Fibroblast of peridontal ligament (primary cell): ENCODE measurements around the gene ZFYVE19.
A peak's percentile ranks its signal among the peaks of the same experiment; 100 is the strongest.

ENCODE experiments used
- DNase-seq: peaks from one replicate; pipeline ENCODE4 v3.0.0-alpha.2; 2010; ENCODE audit errors: extremely low read depth

Gene ZFYVE19

GRCh38 chr15:40775740-40776536 lies 31.0 kb upstream of the ZFYVE19 start:
- no peak for DNase-seq

DNA sequence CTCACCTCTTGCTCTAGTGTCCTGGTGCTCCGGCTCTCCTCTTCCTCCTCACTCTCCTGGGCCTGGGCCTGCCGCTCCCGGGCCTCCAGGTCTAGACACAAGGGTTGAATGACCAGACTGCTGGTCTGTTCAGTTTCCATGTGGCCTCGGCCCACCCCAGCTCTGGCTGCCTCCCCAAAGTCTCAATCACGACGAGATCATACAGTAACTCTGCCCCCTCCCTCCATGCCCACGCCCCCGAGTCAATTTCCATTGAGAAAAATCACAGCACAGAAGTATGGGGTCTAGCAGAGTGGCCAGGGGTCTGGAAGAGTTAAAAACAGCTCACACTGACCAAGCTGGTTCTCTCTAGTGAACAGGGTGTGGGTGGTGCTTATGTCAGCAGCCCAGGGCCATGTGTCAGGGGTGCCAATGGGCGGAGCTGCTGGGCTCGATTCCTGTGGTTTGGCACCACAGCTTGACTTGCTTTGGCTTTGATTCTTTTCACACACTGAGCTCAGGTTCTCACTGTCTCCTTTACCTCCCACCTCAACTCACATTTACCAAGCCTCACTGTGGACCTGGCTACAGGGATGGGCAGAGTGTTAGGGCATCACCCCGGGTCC lies 30.2 kb upstream of the ZFYVE19 start:
- DNase-seq: peak; percentile 74

DNA sequence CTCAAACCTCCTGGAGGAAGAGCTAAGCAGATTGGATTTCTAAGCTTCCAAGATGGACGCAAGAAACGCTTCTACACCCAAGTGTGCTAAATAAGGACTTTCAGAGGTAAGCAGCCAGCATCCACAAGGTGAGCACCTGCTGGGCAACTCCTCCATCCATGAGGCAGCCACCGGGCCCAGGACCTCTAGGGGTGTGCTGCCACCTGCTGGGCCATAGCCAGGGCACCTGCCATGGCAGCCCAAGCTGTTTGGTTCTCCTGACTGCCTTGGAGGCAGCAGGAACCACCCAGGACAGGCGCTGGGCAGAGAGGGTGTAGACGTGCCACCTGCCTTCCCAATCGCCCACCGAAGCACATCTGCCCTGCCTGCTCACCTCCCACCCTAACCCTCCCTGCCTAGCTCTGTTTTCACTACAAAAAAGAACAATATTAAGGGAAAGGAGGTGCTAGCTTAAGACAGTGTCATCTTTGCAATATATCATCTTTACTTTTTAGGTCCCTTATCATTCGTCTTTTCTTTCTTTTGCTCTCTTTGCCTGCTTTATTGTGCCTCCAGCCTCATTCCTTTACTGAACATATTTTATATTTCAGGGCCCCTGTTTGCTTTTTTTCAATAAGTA lies 24.2 kb upstream of the ZFYVE19 start:
- no peak for DNase-seq

DNA sequence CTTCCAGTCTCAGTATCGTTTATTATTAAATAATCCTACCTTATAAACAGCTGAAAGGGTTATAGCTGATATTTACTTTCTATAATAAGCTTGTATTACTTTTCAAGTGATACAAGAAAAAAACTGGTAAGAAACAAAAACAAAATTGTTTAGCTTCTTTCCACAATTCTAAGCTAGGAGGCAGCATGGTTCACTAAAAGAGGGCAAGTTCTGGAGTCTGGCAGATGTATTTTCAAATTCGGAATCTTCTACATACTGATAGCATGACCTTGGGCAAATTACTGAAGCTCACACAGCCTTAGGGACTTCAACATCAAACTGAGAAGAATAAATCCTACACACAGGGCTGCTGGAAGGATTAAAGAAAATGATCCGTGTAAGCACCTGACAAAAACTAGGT lies 21.7 kb upstream of the ZFYVE19 start:
- peak; percentile 9 for DNase-seq

GRCh38 chr15:40785814-40786213 lies 21.1 kb upstream of the ZFYVE19 start:
- no peak for DNase-seq

DNA sequence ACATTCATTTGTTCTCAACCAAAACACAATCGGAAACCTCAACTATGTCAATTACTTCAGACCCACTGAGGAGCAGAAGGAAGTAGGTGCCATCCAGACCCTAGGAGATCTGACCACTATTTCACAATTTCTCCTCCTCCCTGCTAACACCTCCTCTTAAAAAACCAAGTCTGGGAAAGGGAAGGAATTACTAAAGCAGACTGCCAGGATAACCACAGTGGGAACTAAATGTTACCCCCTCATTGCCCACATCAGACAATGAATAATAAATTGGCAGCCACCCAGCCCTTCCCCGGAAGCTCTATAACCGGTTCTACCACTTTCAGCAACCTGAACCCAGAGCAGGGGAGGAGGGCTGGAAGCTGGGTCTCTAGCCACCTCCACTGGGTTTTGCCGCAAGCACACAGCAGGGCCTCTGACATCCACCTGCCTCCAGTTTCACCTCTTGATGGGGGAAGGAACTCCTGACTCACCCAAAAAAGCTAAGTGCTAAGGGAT lies 19.5 kb upstream of the ZFYVE19 start:
- DNase-seq: peak; percentile 61

GRCh38 chr15:40787991-40788390 lies 18.9 kb upstream of the ZFYVE19 start:
- no peak for DNase-seq

- DNase-seq: no peak
Measured at GRCh38 chr15:40789119-40789518, 17.8 kb upstream of the ZFYVE19 start.

- DNase-seq: no peak
Measured at GRCh38 chr15:40789999-40790398, 16.9 kb upstream of the ZFYVE19 start.

GRCh38 chr15:40790718-40791117 lies 16.2 kb upstream of the ZFYVE19 start:
- DNase-seq: peak; percentile 24

DNA sequence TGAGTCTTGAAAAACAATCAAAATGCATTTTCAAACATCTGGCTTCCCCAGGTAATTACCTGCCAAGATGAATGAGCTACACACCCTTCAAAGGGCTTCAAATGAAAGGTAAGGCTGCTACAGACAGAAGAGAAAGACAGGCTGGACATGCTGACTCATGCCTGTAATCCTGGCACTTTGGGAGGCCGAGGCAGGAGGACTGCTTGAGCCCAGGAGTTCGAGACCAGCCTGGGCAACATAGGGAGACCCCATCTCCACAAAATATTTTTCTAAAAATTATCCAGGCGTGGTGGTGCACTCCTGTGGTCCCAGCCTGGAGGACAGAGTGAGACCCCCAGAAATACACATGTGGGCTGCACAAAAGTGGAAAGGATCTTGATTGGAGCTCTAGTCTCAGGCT lies 14.5 kb upstream of the ZFYVE19 start:
- DNase-seq: no peak

DNA sequence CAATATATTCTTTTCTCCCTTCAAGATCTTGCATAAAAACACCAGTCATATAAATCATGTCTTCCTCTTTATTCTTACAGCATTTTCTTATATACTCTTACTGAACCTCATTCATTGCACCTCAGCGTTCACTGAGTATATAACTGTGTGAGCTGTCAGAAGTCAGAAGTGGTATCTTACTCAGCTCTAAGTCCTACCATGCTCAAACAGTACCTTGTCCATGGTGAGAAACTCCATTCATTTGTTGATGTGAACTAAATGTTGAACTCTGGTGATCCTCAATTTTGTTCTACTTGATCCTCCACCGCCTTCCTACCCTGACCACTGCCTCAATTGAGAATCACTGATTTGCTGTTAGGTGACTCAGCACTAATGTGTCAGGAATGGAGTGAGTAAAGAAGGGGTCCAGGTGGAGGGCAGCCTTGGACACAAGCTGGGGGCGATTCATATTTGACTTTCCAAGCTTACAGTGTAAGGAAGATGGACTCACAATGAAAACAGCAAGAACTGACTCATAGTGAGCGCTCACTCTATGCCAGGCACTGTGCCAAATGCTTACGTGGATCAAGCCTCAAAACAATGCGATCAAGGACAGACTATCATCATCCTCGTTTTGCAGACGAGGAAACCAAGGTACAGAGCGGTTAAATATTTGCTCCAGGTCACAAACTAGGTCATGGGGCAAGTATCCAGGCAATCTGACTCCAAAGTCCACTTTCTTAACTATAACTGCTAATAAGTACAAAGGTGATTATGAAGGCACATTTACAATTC lies 13.5 kb upstream of the ZFYVE19 start:
- DNase-seq: peak; percentile 92

DNA sequence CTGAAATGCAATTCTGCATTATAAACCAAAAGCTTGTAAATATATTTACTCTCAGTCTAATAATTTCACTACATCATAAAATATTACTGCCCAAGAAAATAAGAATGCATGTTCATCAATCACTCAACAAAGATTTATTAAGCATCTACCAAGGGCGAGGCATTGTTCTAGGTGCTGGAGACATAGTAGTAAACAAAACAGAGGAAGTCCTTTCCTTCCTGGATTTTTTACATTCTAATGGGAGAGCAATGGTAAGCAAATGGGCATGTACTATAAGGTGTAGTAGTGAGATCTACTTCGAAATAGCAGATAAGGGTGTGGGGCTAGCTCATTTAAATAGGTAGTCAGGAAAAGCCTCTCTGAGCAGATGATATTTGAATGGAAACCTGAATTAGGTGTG lies 10.8 kb upstream of the ZFYVE19 start:
- no peak for DNase-seq

- DNase-seq: no peak
Measured at GRCh38 chr15:40796512-40796911, 10.4 kb upstream of the ZFYVE19 start.

GRCh38 chr15:40799523-40799922 lies 7.4 kb upstream of the ZFYVE19 start:
- no peak for DNase-seq

GRCh38 chr15:40803076-40803475 lies 3.8 kb upstream of the ZFYVE19 start:
- no peak for DNase-seq

DNA sequence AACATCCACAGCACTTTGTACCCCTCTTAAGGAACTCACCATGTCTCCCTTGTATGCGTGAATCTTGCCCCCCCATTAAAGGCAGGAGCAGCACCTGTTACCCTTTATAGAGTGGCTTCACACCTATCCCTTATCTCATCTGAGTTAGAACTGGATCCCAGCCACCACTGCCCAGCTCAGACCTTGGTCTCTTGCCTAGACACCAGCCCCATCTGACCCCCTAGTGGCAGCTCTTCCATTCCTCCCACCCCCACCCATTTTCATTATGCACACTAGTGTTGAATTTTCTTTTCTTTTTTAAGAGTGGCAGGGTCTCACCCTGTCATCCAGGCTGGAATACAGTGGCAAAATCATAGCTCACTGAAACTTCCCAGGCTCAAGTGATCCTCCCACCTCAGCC lies 3.2 kb upstream of the ZFYVE19 start:
- no peak for DNase-seq

DNA sequence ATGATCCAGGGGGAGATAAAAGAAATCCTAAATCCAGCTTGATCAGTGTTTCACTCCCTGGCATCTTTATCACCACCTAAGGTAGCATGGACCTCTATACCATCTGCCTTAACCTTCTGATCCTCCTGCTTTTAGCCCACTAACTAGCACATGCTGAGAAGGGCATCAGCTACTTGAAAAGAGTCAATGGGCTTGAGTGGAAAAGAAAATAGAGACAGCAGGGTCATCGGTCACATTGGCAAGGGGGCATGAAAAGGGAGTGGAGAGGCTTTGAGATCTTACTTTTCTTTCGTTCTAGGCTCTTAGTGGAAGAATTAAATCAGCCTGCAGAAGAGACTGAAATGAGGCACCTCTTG lies 239 bp upstream of the ZFYVE19 start:
- DNase-seq: no peak

DNA sequence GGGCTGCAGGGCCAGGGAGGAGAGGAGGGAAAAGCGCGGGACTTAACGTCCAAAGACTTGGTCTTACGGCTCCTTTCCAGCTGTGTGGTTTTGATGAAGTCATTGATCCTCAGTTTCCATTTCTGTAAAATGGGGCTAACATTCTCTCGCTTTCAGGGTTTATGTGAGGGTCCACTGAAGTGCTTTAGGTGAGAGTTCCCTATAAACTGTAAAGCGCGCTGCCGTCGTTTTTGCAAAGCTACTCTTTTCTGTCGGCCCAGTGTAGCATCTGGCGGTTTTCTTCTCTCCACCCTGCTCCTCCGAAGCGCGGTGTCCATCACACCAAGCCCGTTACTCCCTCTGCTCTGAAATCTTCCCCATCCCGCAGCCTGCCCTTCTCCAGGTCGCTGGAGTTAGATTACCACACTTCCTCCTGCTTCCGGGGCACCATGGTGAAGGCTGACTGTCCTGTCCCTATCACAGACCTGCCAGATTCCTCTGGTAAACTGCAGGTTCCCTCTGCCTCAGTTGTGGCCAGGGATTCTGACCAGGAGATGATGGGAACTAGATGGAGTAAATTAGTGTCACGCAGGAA lies 1.1 kb downstream of the ZFYVE19 start:
- no peak for DNase-seq

GRCh38 chr15:40808861-40809450 lies 2.1 kb downstream of the ZFYVE19 start:
- DNase-seq: no peak

DNA sequence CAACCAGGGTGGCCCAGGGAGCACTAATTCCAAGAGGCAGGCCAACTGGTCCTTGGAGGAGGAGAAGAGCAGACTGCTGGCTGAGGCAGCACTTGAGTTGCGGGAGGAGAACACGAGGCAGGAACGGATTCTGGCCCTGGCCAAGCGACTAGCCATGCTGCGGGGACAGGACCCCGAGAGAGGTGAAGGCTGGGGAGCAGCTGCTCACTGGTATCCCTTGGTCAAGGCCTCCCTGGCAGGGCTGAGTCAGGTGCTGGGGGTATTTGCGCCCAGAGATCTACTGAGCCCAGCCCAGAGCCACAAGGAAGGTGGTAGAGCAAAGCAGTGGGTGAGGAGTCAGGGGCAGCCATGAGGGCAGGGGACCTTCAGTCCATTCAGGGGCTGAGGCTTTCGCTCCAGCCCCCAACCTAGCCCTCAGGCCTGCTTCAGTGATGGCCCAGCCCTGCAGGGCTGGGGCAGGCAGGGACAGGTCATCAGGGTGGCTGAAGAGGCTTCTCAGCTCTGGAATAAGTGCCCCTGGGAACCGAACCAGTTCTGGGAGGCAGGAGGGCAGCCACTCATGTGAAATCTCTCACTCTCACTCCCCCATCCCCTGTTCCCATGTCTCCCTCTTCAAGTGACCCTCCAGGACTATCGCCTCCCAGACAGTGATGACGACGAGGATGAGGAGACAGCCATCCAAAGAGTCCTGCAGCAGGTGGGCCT lies 6.0 kb downstream of the ZFYVE19 start:
- no peak for DNase-seq
